Measurements from ENCODE around the gene PCBP3. TPM values are rescaled to one million over a fixed set of nuclear protein-coding genes. Genes with fewer than 3 reads are reported as not detected.

The PCBP3 gene
- total and polyA plus RNA-seq, 2 of the 8 experiments (the other 6 are each of a cell fraction or from before 2014, with no cell fraction given) = 3.5 to 6.3 TPM

DNA sequence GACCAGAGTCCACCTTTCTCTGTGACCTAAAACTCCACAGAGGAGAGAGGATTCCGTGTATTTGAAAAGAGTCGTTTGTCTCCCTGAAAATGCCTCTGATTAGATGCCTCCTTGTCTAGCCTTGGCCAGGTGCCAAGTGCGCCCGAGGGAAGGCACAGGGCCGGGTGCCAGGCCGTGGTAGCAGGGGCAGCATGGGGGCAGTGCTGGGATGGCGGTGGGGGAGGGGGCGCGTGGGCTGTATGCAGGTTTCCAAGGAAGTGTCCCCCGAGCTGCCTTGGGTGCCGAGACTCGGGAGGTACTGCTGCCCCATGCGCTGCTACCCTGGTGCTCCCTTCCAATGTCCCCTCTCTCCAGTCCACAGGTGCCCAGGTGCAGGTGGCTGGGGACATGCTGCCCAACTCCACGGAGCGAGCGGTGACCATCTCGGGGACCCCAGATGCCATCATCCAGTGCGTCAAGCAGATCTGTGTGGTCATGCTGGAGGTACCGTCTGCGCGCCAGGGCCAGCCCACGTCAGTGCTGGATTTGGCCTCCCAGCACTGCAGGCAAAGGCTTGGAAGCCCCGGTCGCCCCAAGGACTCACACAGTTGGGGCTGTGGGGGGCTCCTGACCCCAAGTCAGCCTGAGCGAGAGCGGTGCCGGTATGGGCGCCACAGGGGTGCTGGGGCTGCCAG lies 267.2 kb downstream of the PCBP3 start:
- H3K4me2 ChIP-seq (ENCODE audit: insufficient read depth in 1 of 2, low read depth in 2 of 2, low read length in 2 of 2) = no peak overlapping the region
- no peak overlapping the region for H2AK5ac ChIP-seq (ENCODE audit: low read depth, low read length)
- H3K79me2 ChIP-seq (ENCODE audit: control insufficient read depth in 1 of 2, insufficient read depth in 2 of 2, low read length in 2 of 2) = no peaks in the 10 kb centered on the region
- H3K56ac ChIP-seq (replicated peaks; ENCODE audit: insufficient read length, low read depth, low read length) = no peak overlapping the region
- no peak overlapping the region for H3K9ac ChIP-seq (replicated peaks in 1 of 4; ENCODE audit: extremely low read depth in 1 of 4, low read depth in 3 of 4, low read length in 3 of 4)
- H3K4me3 ChIP-seq (ENCODE audit: extremely low read depth in 1 of 4, insufficient read depth in 2 of 4, low read depth in 3 of 4, low read length in 4 of 4) = no peak overlapping the region
- no peak overlapping the region for H3K14ac ChIP-seq (ENCODE audit: insufficient read length)
- DNase-seq (ENCODE audit: low read depth in 1 of 2, low spot score in 2 of 2) (no peak), FAIRE-seq (no peak)
- WGBS, 2 experiments (ENCODE audit: extremely low coverage in 1 of 2, insufficient coverage in 1 of 2, insufficient read length in 1 of 2, insufficient replicate concordance in 2 of 2, low coverage in 1 of 2, low lambda C conversion rate in 2 of 2, missing lambda C conversion rate in 1 of 2) = 94% methylated on average over 22 of the region's 28 CpGs; no CpG with 5 or more reads in 1 of the 2 experiments
- no peak overlapping the region for H3K27ac ChIP-seq (ENCODE audit: low read depth, low read length)
- no peaks in the 10 kb centered on the region for H3K79me1 ChIP-seq (ENCODE audit: low read depth, low read length)
- ChIA-PET CTCF (ENCODE audit: partially characterized antibody) (interaction anchor here (4.5 kb wide), 1 partner anchor 12 kb away, joined by 19 read pairs; no protein-coding TSS in a partner anchor), POLR2A (ENCODE audit: partially characterized antibody) (no interaction called here)
- no peak overlapping the region for H4K91ac ChIP-seq (replicated peaks; ENCODE audit: insufficient read length, low read length)
- H4K8ac ChIP-seq (ENCODE audit: extremely low read depth, insufficient read depth, low read length) = no peak overlapping the region
- H2BK20ac ChIP-seq (ENCODE audit: low read length) = no peak overlapping the region
- no peaks in the 10 kb centered on the region for H3K4me1 ChIP-seq (replicated peaks in 1 of 4; ENCODE audit: control insufficient read depth in 3 of 4, insufficient read depth in 4 of 4, low read length in 3 of 4)
- H4K5ac ChIP-seq (ENCODE audit: insufficient read length, low read depth, low read length) = no peak overlapping the region
- H2BK15ac ChIP-seq (ENCODE audit: low read length) = no peak overlapping the region
- no peak overlapping the region for H3K23ac ChIP-seq (ENCODE audit: insufficient read length)
- H2BK12ac ChIP-seq (ENCODE audit: low read depth, low read length) = no peak overlapping the region
- H3K27me3 ChIP-seq (replicated peaks in 1 of 4; ENCODE audit: control insufficient read depth in 3 of 4, extremely low read depth in 1 of 4, insufficient read depth in 3 of 4, low read length in 3 of 4) = no peaks in the 10 kb centered on the region
- H3K23me2 ChIP-seq (ENCODE audit: low read depth, low read length) = no peaks in the 10 kb centered on the region
- no peak overlapping the region for H2BK5ac ChIP-seq (ENCODE audit: low read depth, low read length)
- H3K18ac ChIP-seq (ENCODE audit: extremely low read depth, low read length) = no peak overlapping the region
- no peak overlapping the region for H2AFZ ChIP-seq (ENCODE audit: low read length)
- H3K4ac ChIP-seq (replicated peaks; ENCODE audit: insufficient read length, low read depth, low read length) = no peak overlapping the region
- peaks cover 0 to 5% of the 10 kb centered on the region in 2 experiments for H4K20me1 ChIP-seq (replicated peaks in 1 of 2; ENCODE audit: control insufficient read depth in 1 of 2, insufficient read depth in 2 of 2, low read length in 2 of 2)
- H3K36me3 ChIP-seq (ENCODE audit: control insufficient read depth in 2 of 4, insufficient read depth in 4 of 4, low read length in 3 of 4) = no peaks in the 10 kb centered on the region
- no peaks in the 10 kb centered on the region for H3K9me3 ChIP-seq (ENCODE audit: insufficient read depth in 2 of 2, low read depth in 1 of 2, low read length in 1 of 2)
- no peak overlapping the region for H2BK120ac ChIP-seq (replicated peaks; ENCODE audit: low read depth, low read length)
- TF ChIP-seq POLR2A (IDR thresholded peaks at IDR 0.05; ENCODE audit: control extremely low read depth in 1 of 2, low read depth in 2 of 2, low read length in 2 of 2) (no peak), CBX8 (IDR thresholded peaks at IDR 0.05; ENCODE audit: borderline replicate concordance, low read depth, low read length) (no peak), RNF2 (IDR thresholded peaks at IDR 0.05; ENCODE audit: borderline replicate concordance, low read depth, low read length, missing control alignments, poor library complexity, severe bottlenecking) (no peak), JUND (IDR thresholded peaks at IDR 0.05; ENCODE audit: low read length) (no peak), NRF1 (IDR thresholded peaks at IDR 0.05; ENCODE audit: low read depth, low read length) (no peak), EZH2 (IDR thresholded peaks at IDR 0.05; ENCODE audit: low read depth, low read length, severe bottlenecking) (no peak), TAF7 (optimal IDR thresholded peaks at IDR 0.05; ENCODE audit: borderline replicate concordance, low read depth, low read length) (no peak)
